GF-D8 (cell line): ENCODE measurements around the gene GSC2.
A peak's percentile ranks its signal among the peaks of the same experiment; 100 is the strongest.

Experiments used
- DNase-seq: peaks from one replicate; lab custom pipeline; 2025; lab: John Stamatoyannopoulos, UW

Gene GSC2

GRCh38 chr22:19133561-19133960, 16.5 kb downstream of the GSC2 start:
- DNase-seq: no peak

GRCh38 chr22:19132693-19133400, 17.2 kb downstream of the GSC2 start:
- no peak for DNase-seq

- DNase-seq: no peak
Observed at GRCh38 chr22:19132153-19132552, 17.9 kb downstream of the GSC2 start.

- no peak for DNase-seq
Observed at GRCh38 chr22:19131685-19132015, 18.4 kb downstream of the GSC2 start.

- DNase-seq: no peak
Observed at GRCh38 chr22:19130959-19131684, 19.0 kb downstream of the GSC2 start, which contains the start of gene TSSK2. TSSK2 (plus strand) TSS chr22:19131308; CDS start chr22:19131400, 92 bp downstream.

GRCh38 chr22:19129871-19130270, 20.2 kb downstream of the GSC2 start:
- no peak for DNase-seq

- no peak for DNase-seq
Observed at GRCh38 chr22:19128946-19129727, 21.0 kb downstream of the GSC2 start.

GRCh38 chr22:19128009-19128401, 22.1 kb downstream of the GSC2 start:
- DNase-seq: no peak

GRCh38 chr22:19127329-19128008, 22.6 kb downstream of the GSC2 start:
- DNase-seq: no peak

- DNase-seq: no peak
Observed at GRCh38 chr22:19126309-19127273, 23.5 kb downstream of the GSC2 start.

GRCh38 chr22:19125474-19126308, 24.4 kb downstream of the GSC2 start:
- no peak for DNase-seq

- DNase-seq: no peak
Observed at GRCh38 chr22:19125011-19125410, 25.1 kb downstream of the GSC2 start.

GRCh38 chr22:19124377-19124776, 25.7 kb downstream of the GSC2 start:
- DNase-seq: no peak

- no peak for DNase-seq
Observed at GRCh38 chr22:19123936-19124335, 26.2 kb downstream of the GSC2 start.

- no peak for DNase-seq
Observed at GRCh38 chr22:19122752-19123492, 27.2 kb downstream of the GSC2 start.

- DNase-seq: peak; percentile 87
Observed at GRCh38 chr22:19122143-19122751, 27.8 kb downstream of the GSC2 start, which contains the start of gene DGCR2. DGCR2 (minus strand) TSS chr22:19122412; CDS start chr22:19122206, 206 bp downstream.

- DNase-seq: no peak
Observed at GRCh38 chr22:19121631-19122142, 28.4 kb downstream of the GSC2 start.

GRCh38 chr22:19120829-19121630, 29.1 kb downstream of the GSC2 start:
- no peak for DNase-seq
